IMR-90 (cell line): ENCODE data around the gene ADAMTS18.

Experiments used
- CEBPB ChIP-seq: IDR thresholded peaks from 2 replicates; pipeline ENCODE4 v1.6.1; 2012; ENCODE audit warnings: low read depth, low read length, improper control_type of control experiment
- CTCF ChIP-seq: conservative IDR thresholded peaks from 2 replicates; pipeline ENCODE4 v1.5.1; 2012; ENCODE audit warnings: mild to moderate bottlenecking, low read depth, low read length, improper control_type of control experiment

- no peak for TF ChIP-seq CTCF
- TF ChIP-seq CEBPB = no peak
Observed at GRCh38 chr16:77422196-77422784, 12.5 kb downstream of the ADAMTS18 start.
